ENCODE results near the gene TJP2.

DNA sequence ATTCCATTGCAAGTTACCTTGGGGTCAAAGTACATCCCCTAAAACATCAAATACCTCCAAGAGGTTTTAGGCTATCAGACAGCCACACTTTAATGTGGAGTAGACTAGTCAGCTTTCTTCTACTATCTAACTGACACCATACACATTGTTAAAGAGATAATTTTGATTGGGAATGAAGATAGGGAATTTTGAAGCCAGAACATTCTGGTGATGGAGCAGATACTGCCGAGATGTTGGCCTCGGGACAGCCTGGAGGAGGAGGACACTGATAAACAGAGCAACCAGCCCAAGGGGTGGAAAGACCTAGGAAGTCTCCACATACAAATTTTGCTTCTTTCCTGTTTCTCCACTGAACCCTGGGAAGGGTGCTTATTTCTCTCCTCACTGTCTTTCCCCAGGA, 14.9 kb downstream of the TJP2 start:
- TF ChIP-seq, protein P1, sequence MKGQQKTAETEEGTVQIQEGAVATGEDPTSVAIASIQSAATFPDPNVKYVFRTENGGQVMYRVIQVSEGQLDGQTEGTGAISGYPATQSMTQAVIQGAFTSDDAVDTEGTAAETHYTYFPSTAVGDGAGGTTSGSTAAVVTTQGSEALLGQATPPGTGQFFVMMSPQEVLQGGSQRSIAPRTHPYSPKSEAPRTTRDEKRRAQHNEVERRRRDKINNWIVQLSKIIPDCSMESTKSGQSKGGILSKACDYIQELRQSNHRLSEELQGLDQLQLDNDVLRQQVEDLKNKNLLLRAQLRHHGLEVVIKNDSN (CRISPR knock-in tag; IDR thresholded peaks at IDR 0.05) = no peak
- TF ChIP-seq, protein P2, sequence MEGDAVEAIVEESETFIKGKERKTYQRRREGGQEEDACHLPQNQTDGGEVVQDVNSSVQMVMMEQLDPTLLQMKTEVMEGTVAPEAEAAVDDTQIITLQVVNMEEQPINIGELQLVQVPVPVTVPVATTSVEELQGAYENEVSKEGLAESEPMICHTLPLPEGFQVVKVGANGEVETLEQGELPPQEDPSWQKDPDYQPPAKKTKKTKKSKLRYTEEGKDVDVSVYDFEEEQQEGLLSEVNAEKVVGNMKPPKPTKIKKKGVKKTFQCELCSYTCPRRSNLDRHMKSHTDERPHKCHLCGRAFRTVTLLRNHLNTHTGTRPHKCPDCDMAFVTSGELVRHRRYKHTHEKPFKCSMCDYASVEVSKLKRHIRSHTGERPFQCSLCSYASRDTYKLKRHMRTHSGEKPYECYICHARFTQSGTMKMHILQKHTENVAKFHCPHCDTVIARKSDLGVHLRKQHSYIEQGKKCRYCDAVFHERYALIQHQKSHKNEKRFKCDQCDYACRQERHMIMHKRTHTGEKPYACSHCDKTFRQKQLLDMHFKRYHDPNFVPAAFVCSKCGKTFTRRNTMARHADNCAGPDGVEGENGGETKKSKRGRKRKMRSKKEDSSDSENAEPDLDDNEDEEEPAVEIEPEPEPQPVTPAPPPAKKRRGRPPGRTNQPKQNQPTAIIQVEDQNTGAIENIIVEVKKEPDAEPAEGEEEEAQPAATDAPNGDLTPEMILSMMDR (IDR thresholded peaks at IDR 0.05) = no peak
- TF ChIP-seq TEAD1 (CRISPR knock-in tag; IDR thresholded peaks at IDR 0.05) (no peak), RELA (CRISPR knock-in tag; IDR thresholded peaks at IDR 0.05; ENCODE audit: borderline replicate concordance) (no peak), SP1 (CRISPR knock-in tag; conservative IDR thresholded peaks at IDR 0.05) (no peak), NR3C1 (CRISPR knock-in tag; conservative IDR thresholded peaks at IDR 0.05; ENCODE audit: low read depth) (no peak), FOXK1 (CRISPR knock-in tag; IDR thresholded peaks at IDR 0.05) (no peak), CREM (CRISPR knock-in tag; IDR thresholded peaks at IDR 0.05) (no peak), ZNF416 (CRISPR knock-in tag; IDR thresholded peaks at IDR 0.05) (no peak), KAT7 (CRISPR knock-in tag; IDR thresholded peaks at IDR 0.05; ENCODE audit: borderline replicate concordance) (no peak), TCF7 (CRISPR knock-in tag; IDR thresholded peaks at IDR 0.05; ENCODE audit: low read depth) (no peak), FOXJ3 (CRISPR knock-in tag; IDR thresholded peaks at IDR 0.05; ENCODE audit: borderline replicate concordance) (no peak)
- TF ChIP-seq, protein P3, sequence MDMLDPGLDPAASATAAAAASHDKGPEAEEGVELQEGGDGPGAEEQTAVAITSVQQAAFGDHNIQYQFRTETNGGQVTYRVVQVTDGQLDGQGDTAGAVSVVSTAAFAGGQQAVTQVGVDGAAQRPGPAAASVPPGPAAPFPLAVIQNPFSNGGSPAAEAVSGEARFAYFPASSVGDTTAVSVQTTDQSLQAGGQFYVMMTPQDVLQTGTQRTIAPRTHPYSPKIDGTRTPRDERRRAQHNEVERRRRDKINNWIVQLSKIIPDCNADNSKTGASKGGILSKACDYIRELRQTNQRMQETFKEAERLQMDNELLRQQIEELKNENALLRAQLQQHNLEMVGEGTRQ (CRISPR knock-in tag; IDR thresholded peaks at IDR 0.05) = no peak
- TF ChIP-seq, protein P4, sequence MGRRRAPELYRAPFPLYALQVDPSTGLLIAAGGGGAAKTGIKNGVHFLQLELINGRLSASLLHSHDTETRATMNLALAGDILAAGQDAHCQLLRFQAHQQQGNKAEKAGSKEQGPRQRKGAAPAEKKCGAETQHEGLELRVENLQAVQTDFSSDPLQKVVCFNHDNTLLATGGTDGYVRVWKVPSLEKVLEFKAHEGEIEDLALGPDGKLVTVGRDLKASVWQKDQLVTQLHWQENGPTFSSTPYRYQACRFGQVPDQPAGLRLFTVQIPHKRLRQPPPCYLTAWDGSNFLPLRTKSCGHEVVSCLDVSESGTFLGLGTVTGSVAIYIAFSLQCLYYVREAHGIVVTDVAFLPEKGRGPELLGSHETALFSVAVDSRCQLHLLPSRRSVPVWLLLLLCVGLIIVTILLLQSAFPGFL (CRISPR knock-in tag; IDR thresholded peaks at IDR 0.05; ENCODE audit: borderline replicate concordance) = no peak
